Measurements from ENCODE around the gene IGFBP1.
"Not testable (repeated sequence)": the region's sequence is repeated elsewhere in the genome, so short reads cannot be mapped to it uniquely, and the experiment has no call there.

Gene IGFBP1

GRCh38 chr7:45888185-45888992 is at the start of gene IGFBP1:
IGFBP1 (plus strand) TSS chr7:45888488; CDS start chr7:45888653, 165 bp downstream.
- no peak for DNase-seq

- not testable (repeated sequence) for DNase-seq
Observed at GRCh38 chr7:45838852-45839251, 49.4 kb upstream of the IGFBP1 start.

GRCh38 chr7:45841926-45842717 is 46.2 kb upstream of the IGFBP1 start:
- not testable (repeated sequence) for DNase-seq

- not testable (repeated sequence) for DNase-seq
Observed at GRCh38 chr7:45846536-45846935, 41.8 kb upstream of the IGFBP1 start.

- DNase-seq, result not testable (repeated sequence)
Observed at GRCh38 chr7:45848734-45849133, 39.6 kb upstream of the IGFBP1 start.

GRCh38 chr7:45852984-45853383 is 35.3 kb upstream of the IGFBP1 start:
- not testable (repeated sequence) for DNase-seq

- DNase-seq, result not testable (repeated sequence)
Observed at GRCh38 chr7:45853491-45853890, 34.8 kb upstream of the IGFBP1 start.

GRCh38 chr7:45855680-45856079 is 32.6 kb upstream of the IGFBP1 start:
- DNase-seq, result not testable (repeated sequence)

- DNase-seq, result not testable (repeated sequence)
Observed at GRCh38 chr7:45856888-45857287, 31.4 kb upstream of the IGFBP1 start.

GRCh38 chr7:45863715-45864114 is 24.6 kb upstream of the IGFBP1 start:
- no peak for DNase-seq

- no peak for DNase-seq
Observed at GRCh38 chr7:45865594-45866410, 22.5 kb upstream of the IGFBP1 start.

- DNase-seq, result no peak
Observed at GRCh38 chr7:45867471-45867870, 20.8 kb upstream of the IGFBP1 start.

GRCh38 chr7:45869426-45869825 is 18.9 kb upstream of the IGFBP1 start:
- DNase-seq, result no peak

GRCh38 chr7:45872116-45873034 is 15.9 kb upstream of the IGFBP1 start:
- no peak for DNase-seq

GRCh38 chr7:45873035-45873354 is 15.3 kb upstream of the IGFBP1 start, which contains the start of gene CCDC201:
CCDC201 (minus strand) TSS chr7:45873082; CDS start chr7:45873007, 75 bp downstream.
- DNase-seq, result no peak

GRCh38 chr7:45873355-45873754 is 14.9 kb upstream of the IGFBP1 start:
- no peak for DNase-seq

GRCh38 chr7:45874408-45875131 is 13.7 kb upstream of the IGFBP1 start:
- no peak for DNase-seq

GRCh38 chr7:45876519-45876918 is 11.8 kb upstream of the IGFBP1 start:
- DNase-seq, result no peak

GRCh38 chr7:45878457-45879144 is 9.7 kb upstream of the IGFBP1 start:
- DNase-seq, result no peak

- DNase-seq, result no peak
Observed at GRCh38 chr7:45880433-45880860, 7.8 kb upstream of the IGFBP1 start.

All from bone marrow (tissue), 2 donors.